ENCODE data around the gene AMIGO2. TPM values are rescaled to one million over a fixed set of nuclear protein-coding genes. Genes with fewer than 3 reads are reported as not detected.
"Not testable (repeated sequence)": the region's sequence is repeated elsewhere in the genome, so short reads cannot be mapped to it uniquely, and the experiment has no call there.

Gene AMIGO2
- total and polyA plus RNA-seq, 2 experiments from 2014 or later, result 0.92 to 2.2 TPM

- Histone ChIP-seq H3K36me3 (no peaks in the 10 kb centered on the region), H3K27ac (no peak overlapping the region), H3K9me3 (ENCODE audit: low read depth) (no peaks in the 10 kb centered on the region), H3K27me3 (no peaks in the 10 kb centered on the region), H3K4me1 (ENCODE audit: low read depth) (no peaks in the 10 kb centered on the region), H3K4me3 (no peak overlapping the region)
- TF ChIP-seq CTCF (IDR thresholded peaks at IDR 0.05; ENCODE audit: low read depth, low read length), result no peak
- DNase-seq (ENCODE audit: low read depth in 1 of 2, low spot score in 1 of 2), result no peak
Measured at GRCh38 chr12:47121146-47121545, 41.4 kb upstream of the AMIGO2 start.

- Histone ChIP-seq H3K9me3 (ENCODE audit: low read depth) (no peaks in the 10 kb centered on the region), H3K36me3 (no peaks in the 10 kb centered on the region), H3K4me3 (no peak overlapping the region), H3K27me3 (no peaks in the 10 kb centered on the region), H3K27ac (no peak overlapping the region), H3K4me1 (ENCODE audit: low read depth) (no peaks in the 10 kb centered on the region)
- no peak for DNase-seq (ENCODE audit: low read depth in 1 of 2, low spot score in 1 of 2)
- no peak for TF ChIP-seq CTCF (IDR thresholded peaks at IDR 0.05; ENCODE audit: low read depth, low read length)
Measured at GRCh38 chr12:47120736-47121135, 41.0 kb upstream of the AMIGO2 start.

- DNase-seq (ENCODE audit: low read depth in 1 of 2, low spot score in 1 of 2); H3K4me3 ChIP-seq; H3K27me3 ChIP-seq; H3K9me3 ChIP-seq (ENCODE audit: low read depth); H3K36me3 ChIP-seq; H3K4me1 ChIP-seq (ENCODE audit: low read depth); H3K27ac ChIP-seq: not testable (repeated sequence)
Measured at GRCh38 chr12:47117305-47117704, 37.5 kb upstream of the AMIGO2 start.

GRCh38 chr12:47114481-47114892 lies 34.7 kb upstream of the AMIGO2 start:
- TF ChIP-seq CTCF (IDR thresholded peaks at IDR 0.05; ENCODE audit: low read depth, low read length), result no peak
- H3K9me3 ChIP-seq (ENCODE audit: low read depth), result no peaks in the 10 kb centered on the region
- no peaks in the 10 kb centered on the region for H3K36me3 ChIP-seq

GRCh38 chr12:47112679-47113078 lies 32.9 kb upstream of the AMIGO2 start:
- no peaks in the 10 kb centered on the region for H3K27me3 ChIP-seq
- no peaks in the 10 kb centered on the region for H3K9me3 ChIP-seq (ENCODE audit: low read depth)
- H3K36me3 ChIP-seq, result no peaks in the 10 kb centered on the region
- DNase-seq (ENCODE audit: low read depth in 1 of 2, low spot score in 1 of 2), result no peak
- no peaks in the 10 kb centered on the region for H3K4me1 ChIP-seq (ENCODE audit: low read depth)
- H3K4me3 ChIP-seq, result no peak overlapping the region
- no peak for TF ChIP-seq CTCF (IDR thresholded peaks at IDR 0.05; ENCODE audit: low read depth, low read length)
- no peak overlapping the region for H3K27ac ChIP-seq

More at GRCh38 chr12:47114481-47114892, 34.7 kb upstream of the AMIGO2 start:
- no peak for DNase-seq (ENCODE audit: low read depth in 1 of 2, low spot score in 1 of 2)
- no peak overlapping the region for H3K4me3 ChIP-seq
- no peaks in the 10 kb centered on the region for H3K27me3 ChIP-seq
- no peaks in the 10 kb centered on the region for H3K4me1 ChIP-seq (ENCODE audit: low read depth)
- H3K27ac ChIP-seq, result no peak overlapping the region

GRCh38 chr12:47111854-47112253 lies 32.1 kb upstream of the AMIGO2 start:
- H3K27ac ChIP-seq, result no peak overlapping the region
- no peaks in the 10 kb centered on the region for H3K27me3 ChIP-seq
- no peak for DNase-seq (ENCODE audit: low read depth in 1 of 2, low spot score in 1 of 2)
- no peaks in the 10 kb centered on the region for H3K36me3 ChIP-seq
- no peak overlapping the region for H3K4me3 ChIP-seq
- no peaks in the 10 kb centered on the region for H3K4me1 ChIP-seq (ENCODE audit: low read depth)
- no peak for TF ChIP-seq CTCF (IDR thresholded peaks at IDR 0.05; ENCODE audit: low read depth, low read length)
- no peaks in the 10 kb centered on the region for H3K9me3 ChIP-seq (ENCODE audit: low read depth)

Data from cardiac muscle cell (in vitro differentiated cells and primary cell).